ENCODE results near the gene KCNJ11. TPM values are rescaled to one million over a fixed set of nuclear protein-coding genes. Genes with fewer than 3 reads are reported as not detected.
A peak's percentile ranks its signal among the peaks of the same experiment; 100 is the strongest.

Gene KCNJ11
- total RNA-seq, 2 donors from 2014 or later = 2.1 to 6.9 TPM

DNA sequence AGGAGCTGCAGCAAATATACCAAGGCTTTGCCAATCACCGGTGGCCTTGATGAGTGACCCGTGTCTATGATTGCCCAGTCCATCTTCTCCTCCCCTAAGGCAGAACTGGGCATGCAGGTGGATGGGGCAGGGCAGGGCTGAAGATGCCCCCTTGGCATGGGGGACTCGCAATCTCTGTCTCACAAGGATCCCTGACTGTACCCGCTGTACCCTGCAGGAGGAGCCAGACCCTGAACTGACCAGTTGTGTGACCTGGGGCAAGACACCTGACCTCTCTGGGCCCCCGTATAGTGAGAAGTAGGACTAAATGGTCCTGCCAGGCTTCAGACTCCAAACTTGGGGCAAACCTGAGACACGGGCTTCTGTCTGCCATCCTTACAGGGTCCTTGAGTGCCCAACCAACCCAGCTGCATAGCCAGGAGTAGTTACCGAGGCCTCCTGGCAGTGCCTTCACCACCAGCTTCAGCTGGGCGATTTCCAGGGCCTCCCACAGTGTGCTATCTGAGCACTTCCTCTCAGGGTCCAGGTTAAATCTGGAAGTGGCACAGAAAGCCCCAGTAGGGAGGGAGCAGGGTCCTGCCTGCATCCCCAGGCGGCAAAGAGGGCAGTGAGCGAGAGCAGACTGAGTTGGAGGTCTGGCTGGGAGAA, 6.4 kb upstream of the KCNJ11 start:
- intact Hi-C loops (cut with DNase I, micrococcal nuclease) = no loop called here
- no peak for DNase-seq
- ATAC-seq = no peak

DNA sequence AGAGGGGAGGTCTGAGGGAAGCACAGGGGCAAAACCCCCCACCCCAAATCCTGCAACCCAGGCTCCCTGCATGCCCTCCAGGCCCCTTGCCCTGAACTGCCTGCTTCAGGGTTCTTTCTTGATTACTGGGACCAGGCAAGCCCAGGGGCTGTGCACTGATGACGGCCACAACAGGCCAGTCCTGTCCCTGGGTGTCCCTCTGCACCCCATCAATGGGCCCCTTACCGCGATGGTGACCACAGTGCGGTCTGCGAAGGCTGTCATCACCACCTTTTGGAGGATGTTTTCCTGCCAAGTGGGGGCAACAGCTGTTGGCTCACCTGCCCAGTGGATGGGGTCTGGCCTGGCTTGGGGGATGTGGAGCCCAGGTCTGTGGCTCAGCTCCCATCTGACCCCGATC, 5.0 kb upstream of the KCNJ11 start:
- DNase-seq = no peak
- intact Hi-C loops (cut with DNase I, micrococcal nuclease) = no loop called here
- no peak for ATAC-seq

DNA sequence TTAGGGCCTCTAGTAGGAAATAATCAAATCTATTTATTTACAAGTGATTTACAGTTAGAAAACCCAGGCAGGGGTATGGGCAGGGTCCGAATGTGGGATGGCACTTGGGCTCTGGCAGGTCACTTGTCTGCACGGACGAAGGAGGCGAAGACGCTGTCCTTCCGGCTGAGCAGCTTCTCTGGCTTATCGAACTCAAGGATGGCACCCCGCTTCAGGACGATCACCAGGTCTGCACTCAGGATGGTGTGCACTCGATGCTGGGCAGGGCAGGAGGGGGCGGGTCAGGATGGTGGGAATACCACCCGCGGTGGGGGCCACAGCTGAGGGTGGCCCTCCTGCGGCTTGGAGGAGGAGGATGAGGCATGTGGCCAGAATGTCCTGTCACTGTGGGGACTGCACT, 4.4 kb upstream of the KCNJ11 start:
- DNase-seq (no peak), ATAC-seq (no peak)
- intact Hi-C loops (cut with DNase I, micrococcal nuclease) = no loop called here

DNA sequence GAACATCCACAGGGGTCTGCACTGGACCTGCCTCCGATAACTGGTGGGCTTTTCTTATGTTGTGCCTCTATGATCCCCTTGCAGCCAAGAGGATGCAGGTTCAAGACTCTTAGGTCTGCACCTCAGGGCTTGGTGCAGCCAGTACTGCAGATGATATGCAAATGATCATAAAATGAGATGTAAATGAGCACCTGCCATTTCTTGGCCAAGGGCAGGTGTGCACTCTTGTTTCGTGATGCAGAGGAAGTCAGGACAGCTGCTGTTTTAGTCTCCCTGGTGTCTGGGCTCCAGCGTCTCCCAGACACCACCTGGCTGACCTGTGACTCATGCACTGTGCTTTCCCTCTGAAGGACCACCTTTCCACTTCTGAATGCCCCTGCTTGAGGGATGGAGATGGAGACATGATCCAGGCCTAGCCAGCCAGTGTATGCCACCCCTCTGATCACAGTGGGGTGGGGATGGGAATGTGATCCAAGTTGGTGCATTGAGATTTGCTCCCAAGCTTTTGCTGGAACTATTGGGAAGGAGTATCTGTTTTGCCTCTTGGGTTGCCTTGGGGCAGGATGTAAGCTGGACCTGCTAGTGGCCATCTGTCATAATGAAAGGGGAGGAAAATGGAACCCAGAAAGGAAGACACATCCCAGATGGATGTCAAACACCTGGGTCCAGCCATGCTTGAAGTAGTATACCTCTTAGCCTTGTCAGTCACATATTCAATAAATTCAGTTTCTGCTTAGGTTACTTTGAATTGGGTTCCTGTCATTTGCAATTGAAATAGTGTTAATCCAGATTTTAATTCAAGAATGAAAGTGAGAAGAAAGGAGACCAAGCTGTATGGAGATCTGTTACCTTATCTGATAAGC, 3.3 kb upstream of the KCNJ11 start:
- DNase-seq (no peak), ATAC-seq (no peak)
- intact Hi-C loops (cut with DNase I, micrococcal nuclease) = no loop called here

DNA sequence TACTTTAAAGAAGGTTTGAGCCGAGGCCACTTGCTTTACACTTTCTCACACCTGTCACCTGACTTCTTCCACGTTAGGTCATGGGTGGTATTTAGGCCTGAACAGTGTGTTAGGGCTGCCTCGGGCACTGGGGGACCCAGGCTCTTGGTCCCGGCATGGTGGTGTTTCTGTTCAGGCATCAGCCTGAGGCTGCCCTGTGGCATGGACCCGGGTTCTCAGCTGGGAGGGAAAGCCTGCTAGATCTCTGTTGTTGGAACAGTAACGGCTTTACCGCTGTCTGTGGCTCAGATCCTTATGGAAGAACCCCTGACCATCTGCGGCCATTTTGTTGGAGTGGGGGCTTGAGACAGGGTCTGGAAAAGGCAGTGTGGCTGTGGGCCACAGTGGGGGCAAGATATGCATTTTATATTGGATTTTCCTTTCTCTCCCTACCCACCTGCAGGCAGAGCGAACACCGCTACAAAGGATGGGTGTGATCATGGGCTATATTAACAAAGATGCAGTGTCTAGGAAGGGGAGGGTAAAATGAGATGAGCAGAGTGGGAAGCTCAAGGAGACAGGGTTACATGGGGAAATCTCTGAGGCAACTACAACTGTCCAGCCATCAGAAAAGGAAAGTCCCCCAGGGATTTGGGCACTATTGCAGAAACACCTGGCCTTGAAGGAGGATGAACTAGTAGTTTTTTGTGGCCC, 1.6 kb upstream of the KCNJ11 start:
- DNase-seq = no peak
- intact Hi-C loops (cut with DNase I, micrococcal nuclease) = no loop called here
- ATAC-seq = no peak

DNA sequence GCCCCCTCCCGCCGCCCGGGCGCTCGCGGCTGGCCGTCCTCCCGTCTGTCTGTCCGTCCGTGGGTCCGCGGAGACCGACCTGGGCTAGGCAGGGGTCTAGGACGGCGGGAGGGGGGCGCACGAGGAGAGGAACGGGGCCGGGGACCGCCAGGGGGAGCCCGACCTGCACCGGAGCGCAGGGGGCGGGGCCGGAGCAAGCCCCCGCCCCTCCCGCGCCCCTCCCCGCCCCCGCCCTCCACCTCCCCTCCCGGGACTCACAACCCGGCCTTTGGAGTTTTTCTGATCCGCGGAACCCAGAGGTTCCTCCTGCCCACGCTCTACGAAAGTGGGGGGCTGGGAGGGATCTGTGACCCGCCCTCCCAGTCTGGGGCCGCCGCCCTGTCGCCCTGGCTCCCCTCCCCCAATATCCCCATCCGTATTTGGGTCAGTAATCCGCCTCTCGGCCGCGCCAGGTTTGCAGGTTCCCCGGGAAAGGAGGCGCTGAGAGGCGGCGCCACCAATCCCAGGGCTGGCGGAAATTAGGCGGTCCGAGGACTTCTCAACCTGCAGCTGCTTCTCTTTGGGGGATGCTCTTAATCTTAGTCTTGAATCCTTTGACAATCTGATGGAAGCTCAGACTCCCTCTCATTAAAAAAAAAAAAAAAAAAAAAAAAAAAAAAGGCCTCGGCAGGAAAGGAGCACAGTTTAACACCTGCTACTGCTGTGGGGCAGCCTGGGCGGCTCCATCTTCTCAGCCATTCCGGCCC, 925 bp upstream of the KCNJ11 start:
- peak; percentile 83 for ATAC-seq
- intact Hi-C loops (cut with DNase I, micrococcal nuclease) = no loop called here
- peak; percentile 72 to 86 for DNase-seq

DNA sequence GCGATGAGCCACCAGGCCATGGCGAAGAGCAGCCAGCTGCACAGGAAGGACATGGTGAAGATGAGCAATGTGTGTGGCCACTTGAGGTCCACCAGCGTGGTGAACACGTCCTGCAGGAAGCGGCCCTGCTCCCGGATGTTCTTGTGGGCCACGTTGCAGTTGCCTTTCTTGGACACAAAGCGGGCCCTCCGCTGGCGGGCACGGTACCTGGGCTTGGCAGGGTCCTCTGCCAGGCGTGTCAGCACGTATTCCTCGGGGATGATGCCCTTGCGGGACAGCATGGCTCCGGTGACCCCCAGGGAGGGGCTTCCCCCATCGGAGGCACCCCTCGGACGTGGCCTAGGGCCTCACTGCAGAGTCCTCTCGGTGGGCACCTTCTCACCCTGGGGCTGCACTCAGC, 648 bp downstream of the KCNJ11 start:
- no peak for DNase-seq
- intact Hi-C loops (cut with DNase I, micrococcal nuclease) = no loop called here
- no peak for ATAC-seq

DNA sequence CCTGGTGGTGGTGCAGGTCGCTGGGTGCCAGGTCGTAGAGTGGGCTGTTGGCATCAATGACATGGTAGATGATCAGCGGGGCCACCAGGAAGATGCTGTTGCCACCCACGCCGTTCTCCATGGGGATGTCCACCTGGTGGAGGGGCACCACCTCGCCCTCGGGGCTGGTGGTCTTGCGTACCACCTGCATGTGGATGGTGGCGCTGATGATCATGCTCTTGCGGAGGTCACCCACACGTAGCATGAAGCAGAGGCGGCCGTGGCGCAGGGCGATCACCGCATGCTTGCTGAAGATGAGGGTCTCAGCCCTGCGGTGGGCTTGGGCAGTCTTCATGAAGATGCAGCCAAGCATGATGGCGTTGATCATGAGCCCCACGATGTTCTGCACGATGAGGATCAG, 1.2 kb downstream of the KCNJ11 start:
- ATAC-seq (no peak), DNase-seq (no peak)
- intact Hi-C loops (cut with DNase I, micrococcal nuclease) = no loop called here

DNA sequence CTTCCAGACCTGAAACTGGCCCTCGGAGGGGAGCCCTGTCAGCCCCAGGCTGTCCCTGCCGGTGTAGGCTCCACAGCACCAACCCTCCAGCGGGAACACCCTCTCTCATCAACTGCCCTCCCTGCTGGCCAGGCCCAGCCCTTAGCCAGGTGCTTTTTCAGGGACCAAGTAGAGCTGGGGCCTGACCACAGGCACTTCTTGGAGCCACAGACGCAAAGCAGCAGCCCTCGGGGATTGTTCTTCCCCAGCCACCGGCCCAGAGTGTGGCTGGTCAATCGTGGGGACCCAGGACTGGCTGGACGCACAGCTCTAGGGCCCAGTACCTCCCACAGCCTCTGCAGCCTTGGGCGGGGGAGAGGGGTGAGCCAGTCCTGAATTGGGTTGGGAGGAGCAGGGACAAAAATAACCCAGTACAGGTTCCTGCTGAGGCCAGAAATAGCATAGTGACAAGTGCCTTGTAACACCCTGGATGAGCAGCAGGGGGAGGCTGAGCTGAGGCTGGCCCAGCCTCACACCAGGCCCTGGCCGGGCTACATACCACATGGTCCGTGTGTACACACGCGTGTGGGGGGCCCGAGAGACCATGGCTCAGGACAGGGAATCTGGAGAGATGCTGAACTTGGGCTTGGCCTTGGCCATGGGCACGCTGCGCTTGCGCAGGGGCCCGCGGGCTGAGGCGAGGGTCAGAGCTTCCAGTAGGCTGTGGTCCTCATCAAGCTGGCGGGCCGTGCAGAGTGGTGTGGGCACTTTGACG, 2.0 kb downstream of the KCNJ11 start:
- DNase-seq = peak in 1 of 2 donors; percentile 74
- peak; percentile 61 for ATAC-seq
- intact Hi-C loops (cut with DNase I, micrococcal nuclease) = no loop called here

DNA sequence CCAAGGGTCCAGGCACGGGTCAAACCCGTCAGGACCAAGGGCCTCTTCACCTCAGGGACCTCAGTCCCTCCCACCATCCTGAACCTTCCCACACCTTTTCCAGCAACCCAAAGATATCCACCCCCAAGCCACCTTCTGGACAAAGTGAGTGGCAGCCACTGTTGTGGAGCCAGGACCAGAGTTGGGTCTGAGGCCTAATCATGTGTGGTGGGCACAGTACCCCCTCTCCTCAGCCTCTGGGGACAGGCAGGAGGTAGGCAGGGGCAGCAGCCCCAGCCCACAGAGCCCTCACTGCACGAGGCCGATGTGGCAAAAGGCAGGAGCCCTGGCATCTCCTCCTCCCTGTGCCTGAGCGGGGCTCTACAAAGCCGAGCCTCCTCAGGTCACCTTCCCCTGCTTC, 2.5 kb downstream of the KCNJ11 start:
- no peak for DNase-seq
- intact Hi-C loops (cut with DNase I, micrococcal nuclease) = loop anchor here in 1 of 2 donors (2.0 kb wide), 1 partner anchor 117 kb away; no protein-coding TSS in a partner anchor
- ATAC-seq = no peak

DNA sequence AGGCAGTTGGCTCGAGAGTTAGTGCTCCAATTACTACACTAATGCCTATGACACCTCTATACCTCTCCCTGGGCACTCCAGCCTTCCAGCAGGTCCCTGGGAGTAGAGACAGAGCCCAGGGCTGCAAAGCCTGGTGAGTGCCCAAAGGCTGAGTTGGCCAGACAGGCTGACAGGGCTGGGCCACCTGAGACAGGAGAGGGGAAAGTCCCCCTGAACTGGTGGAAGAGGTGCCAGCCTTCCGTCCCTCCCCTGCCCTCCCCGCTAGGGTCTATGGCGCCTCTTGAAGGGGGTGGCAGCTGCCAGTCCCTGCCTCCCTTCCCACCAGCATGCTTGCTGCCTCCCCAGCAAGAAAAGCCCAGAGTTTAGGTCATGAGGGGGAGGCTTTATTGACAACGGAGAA, 3.0 kb downstream of the KCNJ11 start:
- ATAC-seq (no peak), DNase-seq (no peak)
- intact Hi-C loops (cut with DNase I, micrococcal nuclease) = loop anchor here in 1 of 2 donors (2.0 kb wide), 1 partner anchor 117 kb away; no protein-coding TSS in a partner anchor

DNA sequence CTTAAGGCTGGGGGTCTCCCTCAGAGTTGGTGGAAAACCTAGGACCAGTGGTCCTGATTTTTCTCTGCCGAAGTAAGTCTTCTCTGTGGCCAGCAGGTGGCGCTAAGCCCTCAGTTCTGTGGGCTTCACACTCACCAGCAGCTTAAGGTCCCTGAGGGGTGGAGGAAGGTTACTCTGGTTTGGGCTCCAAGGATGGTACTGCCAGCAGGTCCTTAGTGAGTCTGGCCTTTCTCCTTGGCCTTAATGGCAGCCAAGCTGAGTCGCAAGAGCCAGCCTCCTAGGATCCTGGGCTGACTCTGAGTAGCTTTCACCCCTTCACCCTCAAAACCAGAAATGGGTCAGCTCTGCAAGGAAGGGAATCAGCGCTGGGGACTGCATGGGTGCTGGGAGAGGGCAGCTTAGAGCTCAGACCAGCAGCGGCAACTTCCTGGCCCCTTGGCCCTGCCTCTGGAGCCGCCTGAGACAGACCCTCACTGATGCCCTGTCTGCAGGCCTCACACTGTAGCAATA, 4.4 kb downstream of the KCNJ11 start:
- intact Hi-C loops (cut with DNase I, micrococcal nuclease) = loop anchor here (2.0 to 5.0 kb wide), 2 partner anchors 118 to 119 kb away; no protein-coding TSS in a partner anchor
- peak; percentile 61 for ATAC-seq

DNA sequence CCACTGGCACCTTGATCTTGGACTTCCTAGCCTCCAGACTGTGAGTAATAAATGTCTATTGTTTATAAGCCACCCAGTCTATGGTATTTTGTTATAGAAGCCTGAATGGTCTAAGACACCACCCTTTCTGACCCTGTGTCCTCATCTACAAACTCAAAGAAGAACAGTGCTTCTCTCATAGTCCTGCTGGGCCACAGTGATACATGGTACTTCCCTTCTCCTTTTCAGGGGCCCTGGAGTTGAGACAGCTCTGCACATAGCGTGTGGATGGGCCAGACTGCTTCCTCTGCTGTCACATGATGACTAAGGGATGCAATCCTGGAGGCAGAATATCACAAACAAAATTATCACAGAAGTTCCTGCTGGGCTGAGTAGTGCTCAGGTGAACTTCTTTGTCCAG, 5.0 kb downstream of the KCNJ11 start:
- DNase-seq (no peak), ATAC-seq (no peak)
- intact Hi-C loops (cut with DNase I, micrococcal nuclease) = loop anchor here in 1 of 2 donors (5.0 kb wide), 1 partner anchor 119 kb away; no protein-coding TSS in a partner anchor

More for the DNA sequence above, 4.4 kb downstream of the KCNJ11 start:
- peak; percentile 62 to 82 for DNase-seq

DNA sequence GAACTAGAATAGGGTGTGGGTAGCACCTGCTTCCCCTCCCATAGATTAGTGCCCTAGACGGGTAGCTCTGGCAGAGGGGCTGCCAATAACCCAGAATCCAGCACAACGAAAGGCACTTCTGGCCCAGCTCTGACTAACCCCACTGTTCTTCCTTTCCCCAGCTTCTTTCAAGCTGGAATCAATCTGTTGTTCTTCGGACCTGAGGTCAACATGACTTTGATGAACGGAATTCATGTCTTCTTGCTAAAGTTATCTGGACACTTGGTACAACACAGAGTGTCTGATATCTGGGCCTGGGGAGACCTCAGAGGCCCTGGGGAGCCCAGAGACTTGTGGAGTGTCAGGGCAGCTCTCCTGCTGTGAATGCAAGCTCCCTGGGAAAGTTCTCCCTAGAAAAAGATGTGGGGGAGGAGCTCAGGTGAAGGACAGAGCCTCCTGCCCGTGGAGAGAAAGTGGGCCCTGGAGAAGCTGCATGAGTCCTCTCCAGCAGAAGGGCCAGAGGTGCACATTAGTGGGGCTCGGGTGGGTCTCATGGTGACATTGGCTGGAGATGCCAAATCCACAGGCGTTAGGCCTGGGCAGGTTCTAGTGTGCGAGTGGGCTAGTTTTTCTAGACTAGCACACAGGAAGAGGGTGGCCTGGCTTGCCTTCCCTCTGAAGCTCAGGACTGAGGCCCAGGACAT, 6.3 kb downstream of the KCNJ11 start:
- DNase-seq (no peak), ATAC-seq (no peak)
- intact Hi-C loops (cut with DNase I, micrococcal nuclease) = loop anchor here in 1 of 2 donors (5.0 kb wide), 1 partner anchor 120 kb away; no protein-coding TSS in a partner anchor

DNA sequence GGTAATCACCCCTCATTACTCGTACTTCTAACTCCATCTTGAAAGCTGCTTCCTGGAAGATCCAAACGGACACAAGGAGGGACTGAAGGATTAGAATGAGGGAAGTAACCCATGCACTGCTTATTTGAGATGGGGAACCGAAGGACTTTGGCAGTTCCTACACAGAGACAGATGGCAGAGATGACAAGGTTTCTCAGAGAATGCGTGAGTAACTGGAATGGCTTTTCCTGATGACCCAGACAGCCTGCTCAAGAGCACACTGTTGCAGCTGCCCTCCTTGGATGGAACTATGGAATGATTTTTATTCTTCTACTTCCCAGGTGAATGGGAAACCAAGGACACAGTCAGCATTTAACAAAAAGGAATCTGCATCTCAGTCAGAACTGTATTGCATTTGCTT, 7.3 kb downstream of the KCNJ11 start:
- ATAC-seq = no peak
- intact Hi-C loops (cut with DNase I, micrococcal nuclease) = loop anchor here in 1 of 2 donors (5.0 kb wide), 1 partner anchor 121 kb away; no protein-coding TSS in a partner anchor
- DNase-seq = no peak

DNA sequence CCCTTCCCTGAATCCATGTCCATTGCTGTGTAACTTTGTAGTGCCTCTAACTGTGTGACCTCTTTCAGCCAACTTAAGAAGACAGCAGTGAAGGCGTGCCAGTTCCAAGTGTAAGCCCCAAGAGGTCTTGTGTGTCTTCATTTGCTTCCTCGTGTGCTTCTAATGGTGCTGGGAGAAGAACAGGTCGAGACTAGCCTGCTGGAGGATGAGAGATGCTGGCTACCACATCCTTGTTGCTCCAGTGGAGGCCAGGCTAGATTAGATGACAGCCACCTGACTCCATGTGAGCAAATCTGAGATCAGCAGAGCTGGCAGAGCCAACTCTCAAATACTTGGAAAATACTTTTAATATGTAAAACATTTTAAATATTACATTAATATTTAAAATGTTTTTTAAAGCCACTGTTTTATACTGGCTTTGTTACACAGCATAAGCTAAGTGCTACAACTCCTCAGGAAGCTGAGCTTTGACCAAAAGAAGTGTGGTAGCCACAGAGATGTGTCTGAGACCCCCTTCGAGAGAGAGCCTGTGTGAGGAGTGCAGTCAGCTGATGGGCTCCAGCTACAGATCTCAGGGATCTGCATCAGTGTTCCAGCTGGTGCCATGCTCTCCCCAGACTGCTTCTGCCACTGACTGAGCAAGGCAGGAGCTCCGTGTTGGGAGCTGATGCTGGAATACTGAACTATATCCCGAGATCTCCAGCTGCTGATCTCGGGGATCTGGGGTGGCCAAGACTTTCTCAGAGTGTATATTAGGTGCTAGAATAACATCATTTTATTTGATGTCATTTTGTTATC, 8.9 kb downstream of the KCNJ11 start:
- DNase-seq (no peak), ATAC-seq (no peak)
- intact Hi-C loops (cut with DNase I, micrococcal nuclease) = loop anchor here in 1 of 2 donors (5.0 kb wide), 1 partner anchor 123 kb away; no protein-coding TSS in a partner anchor
